ENCODE results near the gene YIF1B. TPM values are rescaled to one million over a fixed set of nuclear protein-coding genes. Genes with fewer than 3 reads are reported as not detected.

Gene YIF1B
- total RNA-seq, 4 donors from 2014 or later = 15.0 to 24.5 (median 18.4) TPM

DNA sequence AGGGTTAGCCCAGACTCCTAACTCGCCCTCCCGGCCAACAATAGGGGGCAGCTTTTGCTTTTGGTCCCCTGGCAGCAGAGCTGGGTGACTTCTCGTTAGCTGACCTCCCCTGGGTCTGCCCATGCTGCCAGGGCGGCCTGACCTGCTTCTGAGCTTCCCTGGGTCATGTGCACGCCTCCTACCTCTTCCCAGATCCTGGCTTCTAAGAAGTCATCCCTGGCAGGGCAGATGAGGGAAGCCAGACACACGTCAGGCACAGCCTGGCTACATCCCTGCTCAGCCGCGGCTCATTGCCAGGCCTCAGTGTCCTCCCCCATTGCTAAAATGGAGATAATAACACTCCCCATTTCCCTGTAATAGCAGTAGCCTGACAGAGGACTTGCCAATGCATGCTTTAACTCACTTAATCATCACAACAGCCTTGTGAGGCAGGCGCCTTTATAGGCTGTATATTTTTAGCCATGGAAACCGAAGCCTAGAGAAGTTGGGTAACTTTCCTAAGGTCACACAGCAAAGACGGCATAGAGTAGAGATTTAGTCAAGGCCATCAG lies 6.0 kb upstream of the YIF1B start:
- H3K4me1 ChIP-seq = peaks cover 11 to 40% (median 23%) of the 10 kb centered on the region in 4 donors
- H3K4me3 ChIP-seq = peak overlapping the region in 1 of 4 donors; percentile 90
- in situ Hi-C loops (cut with MboI; ENCODE audit: low pct_ligation_motif_present in 1 of 4, low pct_unique_long_range_greater_than_20kb in 1 of 4, low sequenced_read_pairs in 3 of 4) (loop anchor here in 1 of 4 donors (10.0 kb wide), 1 partner anchor 77 kb away; no protein-coding TSS in a partner anchor), intact Hi-C loops (cut with DNase I; ENCODE audit: low total_unique reads) (loop anchor here (2.0 kb wide), 1 partner anchor 67 kb away; no protein-coding TSS in a partner anchor)
- peaks cover 0 to 5% (median 3%) of the 10 kb centered on the region in 4 donors for H3K36me3 ChIP-seq
- TF ChIP-seq EP300 (IDR thresholded peaks at IDR 0.05; ENCODE audit: low read depth) = peak; percentile 39
- peak; percentile 83 to 90 (median 89) for TF ChIP-seq POLR2AphosphoS5 (IDR thresholded peaks at IDR 0.05)
- TF ChIP-seq POLR2A (IDR thresholded peaks at IDR 0.05) = no peak
- H3K27ac ChIP-seq = peak overlapping the region; percentile 83 to 91 (median 90)
- no peaks in the 10 kb centered on the region for H3K9me3 ChIP-seq
- WGBS, 2 donors (ENCODE audit: low coverage in 1 of 2) = 60% methylated on average over 11 of the region's 11 CpGs; no CpG with 5 or more reads in 1 of the 2 donors
- DNase-seq = peak; percentile 58
- no peaks in the 10 kb centered on the region for H3K27me3 ChIP-seq

- Histone ChIP-seq H3K4me1 (peaks cover 16 to 47% (median 26%) of the 10 kb centered on the region in 4 donors), H3K36me3 (no peaks in the 10 kb centered on the region), H3K4me3 (peak overlapping the region in 3 of 4 donors; percentile 61 to 90 (median 71)), H3K27me3 (no peaks in the 10 kb centered on the region), H3K27ac (peak overlapping the region; percentile 83 to 91 (median 90)), H3K9me3 (no peaks in the 10 kb centered on the region)
- in situ Hi-C loops (cut with MboI; ENCODE audit: low pct_ligation_motif_present in 1 of 4, low pct_unique_long_range_greater_than_20kb in 1 of 4, low sequenced_read_pairs in 3 of 4) (loop anchor here in 1 of 4 donors (10.0 kb wide), 1 partner anchor 76 kb away; no protein-coding TSS in a partner anchor), intact Hi-C loops (cut with DNase I; ENCODE audit: low total_unique reads) (loop anchor here (2.0 kb wide), 1 partner anchor 66 kb away; no protein-coding TSS in a partner anchor)
- no peak for DNase-seq
- 87% methylated on average over 3 of the region's 3 CpGs; no CpG with 5 or more reads in 1 of the 2 donors for WGBS, 2 donors (ENCODE audit: low coverage in 1 of 2)
- TF ChIP-seq POLR2A (IDR thresholded peaks at IDR 0.05) (no peak), EP300 (IDR thresholded peaks at IDR 0.05; ENCODE audit: low read depth) (no peak)
These were observed 5.2 kb upstream of the YIF1B start for GRCh38 chr19:38320969-38321339.

DNA sequence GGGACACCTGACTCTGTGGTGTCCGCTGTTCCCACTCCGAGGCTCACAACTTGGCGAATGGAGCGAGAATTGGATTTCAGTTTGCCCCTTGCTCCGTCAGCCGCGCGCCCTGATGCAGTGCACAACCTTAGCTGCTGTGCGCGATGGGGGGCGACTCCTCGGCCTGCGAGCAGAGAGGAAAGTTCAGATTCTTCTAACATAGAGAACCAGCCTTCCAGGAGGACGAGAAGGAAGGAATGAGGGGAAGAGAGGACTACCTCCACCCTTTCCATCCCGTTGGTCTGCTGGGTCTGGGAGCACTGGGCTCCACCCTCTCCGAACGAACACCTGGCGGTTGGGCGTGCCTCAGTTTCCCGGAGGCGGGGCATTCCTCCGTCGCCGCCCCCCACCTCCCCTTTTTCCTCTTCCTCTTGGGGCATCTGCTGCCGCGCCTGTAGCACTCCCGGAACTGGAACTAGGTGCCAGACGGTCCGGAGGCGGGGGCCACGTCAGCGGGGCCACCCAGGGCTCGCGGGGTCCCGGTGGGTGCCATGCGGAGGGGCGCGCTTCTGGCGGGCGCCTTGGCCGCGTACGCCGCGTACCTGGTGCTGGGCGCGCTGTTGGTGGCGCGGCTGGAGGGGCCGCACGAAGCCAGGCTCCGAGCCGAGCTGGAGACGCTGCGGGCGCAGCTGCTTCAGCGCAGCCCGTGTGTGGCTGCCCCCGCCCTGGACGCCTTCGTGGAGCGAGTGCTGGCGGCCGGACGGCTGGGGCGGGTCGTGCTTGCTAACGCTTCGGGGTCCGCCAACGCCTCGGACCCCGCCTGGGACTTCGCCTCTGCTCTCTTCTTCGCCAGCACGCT lies 3.9 kb upstream of the YIF1B start, which contains the start of gene KCNK6:
Gene KCNK6 (plus strand): TSS at position 425 of the 838 bp plus-strand sequence. CDS start 106 bp downstream, at position 531.
- WGBS, 2 donors (ENCODE audit: low coverage in 1 of 2) = 7% methylated on average over 33 of the region's 76 CpGs; no CpG with 5 or more reads in 1 of the 2 donors
- TF ChIP-seq POLR2AphosphoS5 (IDR thresholded peaks at IDR 0.05) = peak; percentile 79 to 85 (median 85)
- peak; percentile 82 for TF ChIP-seq POLR2A (IDR thresholded peaks at IDR 0.05)
- no peak for TF ChIP-seq EP300 (IDR thresholded peaks at IDR 0.05; ENCODE audit: low read depth)
- TF ChIP-seq, protein P1, sequence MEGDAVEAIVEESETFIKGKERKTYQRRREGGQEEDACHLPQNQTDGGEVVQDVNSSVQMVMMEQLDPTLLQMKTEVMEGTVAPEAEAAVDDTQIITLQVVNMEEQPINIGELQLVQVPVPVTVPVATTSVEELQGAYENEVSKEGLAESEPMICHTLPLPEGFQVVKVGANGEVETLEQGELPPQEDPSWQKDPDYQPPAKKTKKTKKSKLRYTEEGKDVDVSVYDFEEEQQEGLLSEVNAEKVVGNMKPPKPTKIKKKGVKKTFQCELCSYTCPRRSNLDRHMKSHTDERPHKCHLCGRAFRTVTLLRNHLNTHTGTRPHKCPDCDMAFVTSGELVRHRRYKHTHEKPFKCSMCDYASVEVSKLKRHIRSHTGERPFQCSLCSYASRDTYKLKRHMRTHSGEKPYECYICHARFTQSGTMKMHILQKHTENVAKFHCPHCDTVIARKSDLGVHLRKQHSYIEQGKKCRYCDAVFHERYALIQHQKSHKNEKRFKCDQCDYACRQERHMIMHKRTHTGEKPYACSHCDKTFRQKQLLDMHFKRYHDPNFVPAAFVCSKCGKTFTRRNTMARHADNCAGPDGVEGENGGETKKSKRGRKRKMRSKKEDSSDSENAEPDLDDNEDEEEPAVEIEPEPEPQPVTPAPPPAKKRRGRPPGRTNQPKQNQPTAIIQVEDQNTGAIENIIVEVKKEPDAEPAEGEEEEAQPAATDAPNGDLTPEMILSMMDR (IDR thresholded peaks at IDR 0.05) = peak in 1 of 5 experiments; percentile 30

DNA sequence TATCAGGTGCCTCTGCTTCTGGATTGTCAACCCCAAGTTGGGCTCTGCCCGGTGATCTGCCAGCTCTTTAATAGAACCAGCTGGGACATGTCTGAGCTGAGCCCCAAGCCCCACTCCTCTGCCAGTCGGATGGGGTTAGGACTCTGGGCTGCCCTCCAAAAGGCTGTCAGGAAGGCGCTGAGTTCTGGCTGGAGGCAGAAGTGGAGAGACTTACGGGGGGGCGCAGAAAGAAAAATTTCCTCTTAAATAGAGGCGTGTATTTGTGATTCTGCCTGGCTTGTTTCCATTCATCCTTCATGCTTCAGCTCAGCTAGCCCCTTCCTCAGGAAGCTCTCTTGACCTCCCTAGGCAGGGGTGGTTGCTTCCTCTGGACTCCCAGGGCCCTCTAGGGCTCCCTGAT lies 2.9 kb upstream of the YIF1B start:
- TF ChIP-seq POLR2A (IDR thresholded peaks at IDR 0.05) (no peak), POLR2AphosphoS5 (IDR thresholded peaks at IDR 0.05) (no peak), EP300 (IDR thresholded peaks at IDR 0.05; ENCODE audit: low read depth) (no peak)
- TF ChIP-seq, protein P1 (IDR thresholded peaks at IDR 0.05) = no peak
- in situ Hi-C loops (cut with MboI; ENCODE audit: low pct_ligation_motif_present in 1 of 4, low pct_unique_long_range_greater_than_20kb in 1 of 4, low sequenced_read_pairs in 3 of 4) (no loop called here), intact Hi-C loops (cut with DNase I; ENCODE audit: low total_unique reads) (no loop called here)
- H3K9me3 ChIP-seq = no peaks in the 10 kb centered on the region
- peak overlapping the region; percentile 83 to 91 (median 90) for H3K27ac ChIP-seq
- H3K36me3 ChIP-seq = no peaks in the 10 kb centered on the region
- peaks cover 16 to 56% (median 31%) of the 10 kb centered on the region in 4 donors for H3K4me1 ChIP-seq
- no peaks in the 10 kb centered on the region for H3K27me3 ChIP-seq
- 68% methylated on average over 6 of the region's 6 CpGs; no CpG with 5 or more reads in 1 of the 2 donors for WGBS, 2 donors (ENCODE audit: low coverage in 1 of 2)
- H3K4me3 ChIP-seq = peak overlapping the region in 2 of 4 donors; percentile 61 to 90
- DNase-seq = no peak

More for the DNA sequence above, 3.9 kb upstream of the YIF1B start, which contains the start of gene KCNK6:
- DNase-seq = peak; percentile 82
- no peaks in the 10 kb centered on the region for H3K9me3 ChIP-seq
- H3K36me3 ChIP-seq = no peaks in the 10 kb centered on the region
- no peaks in the 10 kb centered on the region for H3K27me3 ChIP-seq
- H3K4me1 ChIP-seq = peaks cover 16 to 55% (median 31%) of the 10 kb centered on the region in 4 donors
- intact Hi-C loops (cut with DNase I; ENCODE audit: low total_unique reads) = loop anchor here (2.0 kb wide), 1 partner anchor 65 kb away; no protein-coding TSS in a partner anchor
- peak within 1 kb of the TSS; percentile 83 to 91 (median 90) for H3K27ac ChIP-seq
- H3K4me3 ChIP-seq = peak within 1 kb of the TSS; percentile 61 to 90 (median 67)
- in situ Hi-C loops (cut with MboI; ENCODE audit: low pct_ligation_motif_present in 1 of 4, low pct_unique_long_range_greater_than_20kb in 1 of 4, low sequenced_read_pairs in 3 of 4) = loop anchor here in 1 of 4 donors (10.0 kb wide), 1 partner anchor 75 kb away; no protein-coding TSS in a partner anchor
